GM21619 (cell line): ENCODE results near the gene KDM4D.
"Not testable (repeated sequence)": the region's sequence is repeated elsewhere in the genome, so short reads cannot be mapped to it uniquely, and the experiment has no call there.

Experiments used
- ATAC-seq: cut with Tn5 transposase; IDR thresholded peaks from one replicate; pipeline ENCODE4 v1.9.1; 2021; ENCODE audit not compliant: unreplicated experiment

The KDM4D gene

DNA sequence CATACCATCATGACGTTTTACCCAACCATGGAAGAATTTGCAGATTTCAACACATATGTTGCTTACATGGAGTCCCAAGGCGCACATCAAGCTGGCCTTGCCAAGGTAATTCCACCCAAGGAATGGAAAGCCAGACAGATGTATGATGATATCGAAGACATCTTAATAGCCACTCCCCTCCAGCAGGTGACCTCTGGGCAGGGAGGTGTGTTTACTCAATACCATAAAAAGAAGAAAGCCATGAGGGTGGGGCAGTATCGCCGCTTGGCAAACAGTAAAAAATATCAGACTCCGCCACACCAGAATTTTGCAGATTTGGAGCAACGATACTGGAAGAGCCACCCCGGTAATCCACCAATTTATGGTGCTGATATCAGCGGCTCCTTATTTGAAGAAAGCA, 52.1 kb downstream of the KDM4D start:
- ATAC-seq = not testable (repeated sequence)

GRCh38 chr11:95028357-95028756, 54.8 kb downstream of the KDM4D start:
- no peak for ATAC-seq

GRCh38 chr11:95033051-95033450, 59.5 kb downstream of the KDM4D start:
- no peak for ATAC-seq

DNA sequence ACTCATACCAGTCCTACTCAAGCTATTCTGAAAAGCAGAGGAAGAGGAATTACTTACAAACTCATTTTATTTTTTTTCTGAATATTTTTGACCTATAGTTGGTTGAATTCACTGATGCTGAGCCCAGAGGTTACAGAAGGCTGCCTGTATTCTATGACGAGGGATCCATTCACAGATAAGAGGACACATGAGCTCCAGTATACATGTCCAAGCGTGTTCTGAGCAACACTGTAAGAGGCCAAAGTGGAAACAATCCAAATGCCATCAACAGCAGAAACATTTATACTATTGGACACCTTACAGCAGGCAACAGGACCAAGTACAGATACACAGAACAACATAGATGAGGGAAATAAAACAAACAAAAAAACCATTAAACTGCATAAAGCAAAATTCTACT, 61.8 kb downstream of the KDM4D start:
- ATAC-seq = no peak

- not testable (repeated sequence) for ATAC-seq
These were observed 64.0 kb downstream of the KDM4D start for GRCh38 chr11:95037356-95038035.

DNA sequence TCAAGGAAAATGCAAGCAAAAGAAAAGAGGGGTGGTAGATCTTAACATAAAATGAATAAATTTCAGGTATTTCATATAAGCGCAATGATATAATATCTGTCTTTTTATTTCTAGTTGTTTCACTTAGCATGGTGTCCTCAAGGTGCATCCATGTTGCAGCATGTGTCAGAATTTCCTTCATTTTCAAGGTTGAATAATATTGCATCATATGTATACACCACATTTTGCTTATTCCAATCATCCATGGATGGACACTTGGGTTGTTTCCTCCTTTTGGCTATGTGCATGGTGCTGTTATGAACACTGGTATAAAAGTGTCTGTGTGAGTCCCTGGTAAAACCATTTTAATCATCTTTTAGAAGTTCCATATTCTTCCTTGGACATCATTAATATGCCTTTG, 68.7 kb downstream of the KDM4D start:
- ATAC-seq = no peak

DNA sequence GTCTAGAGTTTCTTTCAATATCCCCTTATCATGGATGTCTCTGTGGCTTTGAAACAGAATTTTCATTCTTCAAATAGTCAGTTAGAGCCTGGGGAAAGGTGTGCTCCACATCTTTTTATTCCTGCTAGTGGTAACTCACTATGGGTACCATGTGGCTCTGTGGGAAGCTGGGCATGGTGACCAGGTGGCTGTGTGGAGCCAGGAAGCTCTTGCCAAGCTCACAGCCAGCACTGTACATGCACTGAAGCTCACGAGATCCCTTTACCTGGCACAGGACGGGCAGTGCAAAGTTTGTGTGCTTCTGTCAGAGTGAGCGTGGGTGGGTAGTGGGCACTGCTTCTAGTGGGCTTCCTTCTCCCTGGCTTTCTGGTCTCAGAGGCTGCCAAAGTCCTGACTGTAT, 69.4 kb downstream of the KDM4D start:
- ATAC-seq = no peak

DNA sequence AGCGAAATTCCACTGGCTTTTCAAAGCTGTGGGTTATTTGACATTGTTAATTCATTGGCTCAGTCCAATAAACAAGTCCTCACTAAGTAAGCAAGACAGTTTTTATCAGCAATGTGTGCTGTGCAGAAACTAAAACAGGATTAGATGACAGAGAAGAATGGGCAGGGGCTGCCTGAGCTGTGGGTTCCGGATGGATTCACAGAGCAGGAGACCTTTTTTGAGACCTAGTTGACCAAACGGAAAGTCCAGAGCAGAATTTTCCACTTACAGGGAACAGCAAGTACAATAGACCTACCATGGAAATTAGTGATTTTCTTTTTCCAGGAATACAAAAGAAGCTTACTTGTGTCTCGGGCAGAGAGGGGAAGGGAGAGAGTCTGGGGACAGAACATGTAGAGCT, 70.5 kb downstream of the KDM4D start:
- ATAC-seq = no peak

GRCh38 chr11:95045812-95046211, 72.3 kb downstream of the KDM4D start:
- no peak for ATAC-seq
